KMS-11 (cell line): ENCODE measurements around the gene HIPK1.

ENCODE experiments used
- H2AFZ ChIP-seq: fragments of 200-600 bp; sonication (generic); 2 replicates; pipeline ENCODE4 v1.6.1; 2016; ENCODE audit warnings: antibody characterized with exemption, mixed run types, low read depth
- H3K27ac ChIP-seq: fragments of 200-600 bp; sonication (generic); 2 replicates; pipeline ENCODE4 v1.6.1; 2016; ENCODE audit warnings: mild to moderate bottlenecking, mixed run types
- H3K27me3 ChIP-seq: fragments of 200-600 bp; sonication (generic); 2 replicates; pipeline ENCODE4 v1.6.1; 2017; ENCODE audit warnings: mild to moderate bottlenecking, low read depth, mixed run types, moderate library complexity; ENCODE audit not compliant: insufficient read depth
- H3K36me3 ChIP-seq: fragments of 200-600 bp; sonication (generic); 2 replicates; pipeline ENCODE4 v1.6.1; 2017; ENCODE audit warnings: mild to moderate bottlenecking, mixed run types; ENCODE audit not compliant: insufficient read depth
- H3K4me1 ChIP-seq: fragments of 200-600 bp; sonication (generic); 2 replicates; pipeline ENCODE4 v1.6.1; 2016; ENCODE audit warnings: mild to moderate bottlenecking, low read depth, mixed run types; ENCODE audit not compliant: poor library complexity, severe bottlenecking
- H3K4me2 ChIP-seq: fragments of 200-600 bp; sonication (generic); 2 replicates; pipeline ENCODE4 v1.7.0; 2016; ENCODE audit warnings: mild to moderate bottlenecking, mixed run types
- H3K4me3 ChIP-seq: fragments of 200-600 bp; sonication (generic); IDR thresholded peaks from 2 replicates; pipeline ENCODE4 v1.6.1; 2017; ENCODE audit warnings: low read depth, low read length, mixed read lengths; ENCODE audit not compliant: insufficient read depth
- H3K79me2 ChIP-seq: fragments of 200-600 bp; sonication (generic); 2 replicates; pipeline ENCODE4 v1.6.1; 2016; ENCODE audit warnings: low read depth, mixed run types; ENCODE audit not compliant: insufficient read depth
- H3K9ac ChIP-seq: fragments of 200-600 bp; sonication (generic); 2 replicates; pipeline ENCODE4 v1.6.1; 2016; ENCODE audit warnings: mild to moderate bottlenecking, mixed run types
- H4K20me1 ChIP-seq: fragments of 200-600 bp; sonication (generic); 2 replicates; pipeline ENCODE4 v1.6.1; 2016; ENCODE audit warnings: mild to moderate bottlenecking, mixed run types; ENCODE audit not compliant: insufficient read depth
- CTCF ChIP-seq: fragments of 200-600 bp; sonication (generic); conservative IDR thresholded peaks from 2 replicates; pipeline ENCODE4 v1.6.1; 2017; ENCODE audit warnings: low read depth, mild to moderate bottlenecking, antibody characterized with exemption, low read length, moderate library complexity, mixed read lengths

HIPK1 gene

GRCh38 chr1:113935970-113936369, 6.8 kb downstream of the HIPK1 start:
- no peaks in the 10 kb centered on the region for H3K36me3 ChIP-seq
- H3K27me3 ChIP-seq = no peaks in the 10 kb centered on the region
- peaks cover 3% of the 10 kb centered on the region; the same call in 1 of the 2 replicates for H4K20me1 ChIP-seq
- H3K9ac ChIP-seq = no peak overlapping the region
- H3K79me2 ChIP-seq = peaks cover 85% of the 10 kb centered on the region
- H3K4me1 ChIP-seq = peaks cover 89% of the 10 kb centered on the region
- H3K4me2 ChIP-seq = peak overlapping the region; percentile 66
- H2AFZ ChIP-seq = no peak overlapping the region
- TF ChIP-seq CTCF = no peak
- H3K4me3 ChIP-seq = no peak overlapping the region
- H3K27ac ChIP-seq = peak overlapping the region; percentile 36; the same call in 1 of the 2 replicates

GRCh38 chr1:113937146-113937545, 8.0 kb downstream of the HIPK1 start:
- Histone ChIP-seq H4K20me1 (peaks cover 3% of the 10 kb centered on the region; the same call in 1 of the 2 replicates), H3K27ac (no peak overlapping the region; the same call in 1 of the 2 replicates), H3K9ac (no peak overlapping the region), H3K79me2 (peaks cover 75% of the 10 kb centered on the region), H3K4me1 (peaks cover 93% of the 10 kb centered on the region), H3K4me2 (peak overlapping the region; percentile 66), H2AFZ (no peak overlapping the region), H3K27me3 (no peaks in the 10 kb centered on the region), H3K4me3 (no peak overlapping the region), H3K36me3 (no peaks in the 10 kb centered on the region)
- no peak for TF ChIP-seq CTCF

- Histone ChIP-seq H2AFZ (no peak overlapping the region), H3K36me3 (no peaks in the 10 kb centered on the region), H3K4me3 (no peak overlapping the region), H3K27ac (peak overlapping the region; percentile 50; the same call in 1 of the 2 replicates), H3K4me2 (peak overlapping the region; percentile 57), H4K20me1 (peaks cover 3% of the 10 kb centered on the region; the same call in 1 of the 2 replicates), H3K27me3 (no peaks in the 10 kb centered on the region), H3K9ac (no peak overlapping the region), H3K79me2 (peaks cover 73% of the 10 kb centered on the region), H3K4me1 (peaks cover 93% of the 10 kb centered on the region)
- no peak for TF ChIP-seq CTCF
These were observed 9.1 kb downstream of the HIPK1 start for GRCh38 chr1:113938192-113938591.

GRCh38 chr1:113940365-113941244, 11.5 kb downstream of the HIPK1 start:
- H3K9ac ChIP-seq = peak overlapping the region; percentile 53; the same call in 1 of the 2 replicates
- H4K20me1 ChIP-seq = peaks cover 3% of the 10 kb centered on the region; the same call in 1 of the 2 replicates
- H3K4me3 ChIP-seq = no peak overlapping the region
- no peak for TF ChIP-seq CTCF
- peaks cover 94% of the 10 kb centered on the region for H3K4me1 ChIP-seq
- no peaks in the 10 kb centered on the region for H3K36me3 ChIP-seq
- H2AFZ ChIP-seq = no peak overlapping the region
- H3K27me3 ChIP-seq = no peaks in the 10 kb centered on the region
- peak overlapping the region; percentile 99 for H3K4me2 ChIP-seq
- H3K27ac ChIP-seq = peak overlapping the region; percentile 95
- peaks cover 73% of the 10 kb centered on the region for H3K79me2 ChIP-seq
